ENCODE data around the gene ALX3.

Gene ALX3

DNA sequence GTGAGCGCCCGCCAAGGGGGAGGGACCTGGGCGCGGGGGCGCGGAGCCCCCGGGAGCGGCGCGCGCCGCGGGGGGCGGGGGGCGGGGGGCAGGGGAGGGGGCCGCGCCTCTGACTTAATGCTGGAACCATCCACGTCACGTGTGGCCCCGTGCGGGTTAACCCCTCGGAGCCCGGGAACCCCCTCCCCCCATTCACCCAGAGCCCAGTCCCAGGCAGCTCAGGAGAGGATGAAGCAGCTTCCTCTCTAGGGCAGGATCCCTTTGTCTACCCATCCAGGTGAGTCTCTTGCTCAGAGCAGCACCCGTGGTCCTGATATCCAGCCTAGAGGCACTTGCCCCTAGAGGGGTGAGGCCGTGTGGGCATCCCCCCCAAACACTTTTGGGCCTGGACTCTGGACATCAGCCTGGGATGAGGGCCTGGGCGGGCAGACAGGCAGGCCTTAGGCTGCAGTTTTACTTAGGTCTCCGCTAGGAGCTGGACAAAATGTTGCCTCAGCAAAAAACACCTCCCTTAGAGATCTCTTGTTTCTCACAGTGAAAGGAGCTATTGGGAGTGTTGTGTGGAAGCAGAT is at the start of gene ALX3:
Gene ALX3, minus strand, starts transcription at position 2 of the 572 bp plus-strand sequence. CDS start 60 bp downstream, outside the sequence.
- DNase-seq (ENCODE audit: low read depth): no peak

GRCh38 chr1:110119843-110120242 is 49.4 kb upstream of the ALX3 start:
- DNase-seq (ENCODE audit: low read depth): no peak

DNA sequence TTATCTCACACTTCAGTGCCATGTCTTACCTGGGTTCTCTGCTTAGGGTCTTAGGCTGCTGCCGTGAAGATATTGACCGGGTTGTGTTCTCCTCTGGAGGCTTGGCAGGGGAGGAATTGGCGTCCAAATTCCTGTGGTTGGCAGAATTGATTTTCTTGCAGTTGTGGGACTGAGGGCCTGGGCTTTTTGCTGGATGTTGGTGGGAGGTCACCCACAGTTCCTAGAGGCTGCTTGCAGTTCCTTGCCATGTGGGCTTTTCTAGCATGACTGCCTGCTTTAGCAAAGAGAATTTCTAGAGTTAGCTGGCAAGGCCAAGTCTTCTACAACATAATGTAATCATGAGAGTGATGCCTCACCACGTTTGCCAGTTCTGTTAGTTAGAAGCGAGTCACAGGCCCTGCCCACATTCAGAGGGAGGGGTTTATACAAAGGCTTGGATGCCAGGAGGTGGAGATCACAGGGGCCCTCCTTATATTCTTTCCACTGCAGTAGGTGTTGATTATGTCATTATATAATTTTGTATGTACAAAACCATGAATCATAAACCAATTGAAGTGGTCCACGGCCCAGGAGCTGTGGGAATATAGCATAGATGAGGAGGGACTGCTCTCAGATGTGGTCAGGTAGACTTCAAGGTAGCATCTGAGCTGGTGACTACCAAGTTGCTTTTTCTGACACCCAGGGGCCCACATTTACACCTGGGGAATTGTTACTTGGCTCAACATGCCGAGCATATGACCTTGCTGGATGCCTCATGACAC is 48.3 kb upstream of the ALX3 start:
- no peak for DNase-seq (ENCODE audit: low read depth)

DNA sequence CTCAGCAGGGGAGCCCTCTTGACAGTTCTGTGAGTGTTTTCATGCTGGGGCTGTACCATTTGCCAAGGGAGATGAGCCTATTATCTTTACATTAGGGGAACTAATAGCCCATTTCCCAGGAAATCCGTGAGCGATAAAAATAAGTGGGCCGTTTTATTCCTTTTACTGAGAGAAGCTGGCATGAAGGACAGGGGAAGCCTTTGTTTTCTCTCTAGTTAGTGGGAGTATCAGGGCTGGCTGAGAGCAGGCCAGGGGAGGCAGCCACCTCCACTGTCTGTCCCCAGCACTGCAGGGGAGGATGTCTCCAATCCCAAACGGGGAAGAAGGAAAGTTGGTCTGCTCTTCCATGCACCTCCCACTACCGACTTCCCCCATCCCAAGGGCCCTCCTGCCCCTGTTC is 44.3 kb upstream of the ALX3 start:
- DNase-seq (ENCODE audit: low read depth): no peak

- DNase-seq (ENCODE audit: low read depth): no peak
These were observed 43.7 kb upstream of the ALX3 start for GRCh38 chr1:110114173-110114572.

- no peak for DNase-seq (ENCODE audit: low read depth)
These were observed 43.1 kb upstream of the ALX3 start for GRCh38 chr1:110113551-110113950.

GRCh38 chr1:110112656-110113055 is 42.2 kb upstream of the ALX3 start:
- no peak for DNase-seq (ENCODE audit: low read depth)

- no peak for DNase-seq (ENCODE audit: low read depth)
These were observed 41.7 kb upstream of the ALX3 start, which contains the start of gene UBL4B for GRCh38 chr1:110112143-110112542. Gene UBL4B (plus strand): TSS chr1:110112443. CDS start chr1:110112535, 92 bp downstream.

DNA sequence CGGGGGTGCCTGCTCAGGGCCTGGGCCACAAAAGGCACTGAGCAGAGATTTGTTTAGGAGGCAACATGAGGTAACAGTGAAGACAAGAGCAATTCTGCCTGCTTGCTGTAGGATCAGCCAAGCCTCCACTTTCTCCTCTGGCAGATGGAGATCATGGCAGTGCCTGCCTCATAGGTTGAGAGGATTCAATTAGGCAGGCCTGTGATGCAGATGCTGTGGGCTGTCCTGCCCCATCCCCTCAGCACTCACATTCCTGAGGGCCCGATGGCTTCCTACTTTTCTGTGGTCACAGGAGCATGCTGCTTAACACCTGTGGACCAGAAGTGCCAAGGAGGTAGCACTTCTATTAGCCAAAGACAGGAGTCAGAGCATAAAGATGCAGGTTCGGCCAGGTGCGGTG is 40.6 kb upstream of the ALX3 start:
- DNase-seq (ENCODE audit: low read depth): no peak

GRCh38 chr1:110107867-110108469 is 37.5 kb upstream of the ALX3 start:
- DNase-seq (ENCODE audit: low read depth): no peak

DNA sequence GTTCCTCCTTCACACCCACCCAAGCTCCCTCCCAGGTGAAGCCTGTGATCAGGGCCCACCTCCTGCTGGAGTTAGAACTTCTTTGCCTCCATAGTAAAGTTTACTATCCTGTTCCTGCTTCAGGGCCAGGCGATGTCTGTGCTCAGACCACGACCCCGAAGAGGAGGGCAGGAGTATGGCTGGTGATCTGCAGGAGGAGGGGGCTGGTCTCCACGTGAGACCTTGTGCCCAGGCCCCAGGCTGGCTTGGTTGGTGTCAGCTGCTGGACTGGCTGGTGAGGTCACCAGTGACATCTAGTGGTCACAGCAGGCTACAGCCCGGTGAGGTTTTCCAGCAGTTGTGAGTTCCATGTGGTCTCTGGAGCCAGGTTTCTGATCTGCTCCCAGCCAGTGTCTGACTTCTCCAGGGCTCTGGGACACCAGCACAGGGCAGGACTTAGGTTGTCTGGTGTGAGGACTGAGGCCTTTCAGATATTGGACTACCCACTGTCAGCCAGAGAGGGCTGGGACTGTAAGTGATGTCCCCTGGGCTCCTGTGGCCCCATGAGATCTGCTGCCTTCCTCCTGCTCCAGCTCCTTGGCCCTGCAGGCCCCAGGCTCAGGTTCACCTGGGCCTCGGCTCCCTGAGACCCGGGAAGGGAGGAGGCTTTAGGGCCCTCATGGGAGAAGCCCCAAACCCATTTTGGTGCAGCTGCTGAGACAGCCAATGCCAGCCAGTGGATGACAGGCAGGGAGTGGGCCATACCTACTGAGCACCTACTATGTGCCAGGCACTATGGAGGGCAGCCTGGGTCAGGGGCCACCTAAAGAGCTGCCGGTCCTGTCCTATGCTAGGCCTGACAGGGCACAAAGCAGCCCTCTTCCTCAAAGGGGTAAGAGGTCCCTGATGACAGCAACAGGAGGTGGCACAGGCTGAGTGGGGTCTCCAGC is 35.8 kb upstream of the ALX3 start:
- peak; percentile 38 for DNase-seq (ENCODE audit: low read depth)

DNA sequence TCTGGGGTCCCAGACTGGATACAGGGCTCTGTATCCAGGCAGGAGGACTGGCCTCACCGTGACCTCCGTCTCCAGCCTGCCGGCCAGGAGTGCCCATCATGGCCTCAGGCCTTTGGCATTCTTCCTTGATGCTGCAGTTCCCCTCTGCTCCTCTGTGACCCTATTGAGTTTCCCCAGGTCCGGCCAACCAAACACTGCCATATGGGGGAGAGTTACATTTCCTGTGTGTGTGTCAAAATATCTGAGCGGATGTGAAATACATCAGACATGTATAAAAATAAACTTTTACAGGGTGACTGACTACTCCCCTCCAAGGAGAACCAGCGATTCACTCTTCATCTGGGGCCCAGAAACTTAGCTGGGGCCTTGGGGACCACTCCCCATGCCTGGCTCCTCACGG is 31.6 kb upstream of the ALX3 start:
- no peak for DNase-seq (ENCODE audit: low read depth)

DNA sequence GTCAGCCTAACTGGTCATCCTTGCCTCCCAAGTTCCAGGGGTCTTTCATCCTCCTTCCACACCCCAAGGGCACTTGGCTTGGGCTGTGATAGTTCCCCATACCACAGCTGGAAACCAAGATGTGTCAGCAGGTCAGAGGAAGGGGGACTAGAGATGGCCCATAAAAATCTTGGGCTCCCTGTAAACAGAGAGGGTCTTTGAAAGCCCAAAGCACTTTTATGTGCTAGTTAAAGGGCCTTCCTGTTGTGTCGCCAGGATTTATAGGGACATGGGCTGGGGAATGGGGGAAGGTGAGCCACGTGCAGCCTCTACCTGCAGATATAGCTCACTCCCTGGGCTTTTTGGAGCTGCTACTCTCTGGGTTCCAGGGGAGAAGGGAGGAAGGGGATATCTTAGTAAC is 29.9 kb upstream of the ALX3 start:
- DNase-seq (ENCODE audit: low read depth): no peak

- DNase-seq (ENCODE audit: low read depth): no peak
These were observed 28.0 kb upstream of the ALX3 start for GRCh38 chr1:110098222-110099026.

GRCh38 chr1:110097507-110098221 is 27.2 kb upstream of the ALX3 start:
- DNase-seq (ENCODE audit: low read depth): no peak

- DNase-seq (ENCODE audit: low read depth): no peak
These were observed 24.6 kb upstream of the ALX3 start for GRCh38 chr1:110094931-110095654.

- no peak for DNase-seq (ENCODE audit: low read depth)
These were observed 22.5 kb upstream of the ALX3 start for GRCh38 chr1:110092991-110093390.

DNA sequence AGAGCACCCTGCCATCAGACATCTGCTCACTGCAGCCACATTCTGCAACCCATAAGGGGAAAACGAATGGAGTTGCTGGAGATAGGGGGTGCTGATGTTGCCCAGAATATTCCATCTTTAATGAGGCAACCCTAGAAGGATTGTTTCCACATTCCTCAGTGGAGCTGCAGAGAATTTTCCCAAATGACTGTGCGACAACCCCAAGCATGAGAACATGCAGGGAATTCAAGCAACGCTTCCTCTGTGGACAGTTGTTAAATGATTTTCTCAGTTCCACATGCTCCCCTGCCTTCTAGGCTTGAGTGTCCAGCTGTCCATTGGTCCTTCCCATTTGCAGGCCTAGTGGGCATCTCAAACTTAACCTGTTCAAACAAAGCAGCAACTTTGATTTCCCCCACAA is 21.3 kb upstream of the ALX3 start:
- DNase-seq (ENCODE audit: low read depth): no peak

GRCh38 chr1:110091381-110091780 is 20.9 kb upstream of the ALX3 start:
- DNase-seq (ENCODE audit: low read depth): no peak
